H9 (cell line): Measurements from ENCODE around the gene HACE1. TPM values are rescaled to one million over a fixed set of nuclear protein-coding genes. Genes with fewer than 3 reads are reported as not detected.
A peak's percentile ranks its signal among the peaks of the same experiment; 100 is the strongest.

Experiments
- DNase-seq: peaks from one replicate; pipeline ENCODE4 v3.0.0-alpha.2; 2017
- H2AFZ ChIP-seq: one replicate; pipeline ENCODE4 v1.6.1; 2013; ENCODE audit warnings: mild to moderate bottlenecking, low read length, control low read depth, moderate library complexity
- H2AK5ac ChIP-seq: 2 replicates; pipeline ENCODE4 v1.6.1; 2013; ENCODE audit warnings: low read length, control low read depth, mixed read lengths; ENCODE audit not compliant: insufficient read length
- H2BK120ac ChIP-seq: one replicate; pipeline ENCODE4 v1.6.1; 2013; ENCODE audit warnings: low read depth, mild to moderate bottlenecking, low read length, control low read depth, inconsistent platforms; ENCODE audit not compliant: poor library complexity, severe bottlenecking
- H2BK12ac ChIP-seq: 2 replicates; pipeline ENCODE4 v1.6.1; 2013; ENCODE audit warnings: low read length, control low read depth, mixed read lengths, low read depth; ENCODE audit not compliant: insufficient read length
- H2BK15ac ChIP-seq: 2 replicates; pipeline ENCODE4 v1.6.1; 2013; ENCODE audit warnings: low read depth, low read length, control low read depth
- H2BK20ac ChIP-seq: one replicate; pipeline ENCODE4 v1.6.1; 2013; ENCODE audit warnings: low read depth, mild to moderate bottlenecking, low read length, control low read depth, inconsistent platforms; ENCODE audit not compliant: poor library complexity, severe bottlenecking
- H2BK5ac ChIP-seq: 2 replicates; pipeline ENCODE4 v1.6.1; 2013; ENCODE audit warnings: low read length, control low read depth, mixed read lengths; ENCODE audit not compliant: insufficient read length
- H3K14ac ChIP-seq: 2 replicates; pipeline ENCODE4 v1.6.1; 2013; ENCODE audit warnings: low read length, control low read depth; ENCODE audit not compliant: insufficient read depth
- H3K18ac ChIP-seq: 2 replicates; pipeline ENCODE4 v1.6.1; 2013; ENCODE audit warnings: low read depth, mild to moderate bottlenecking, mixed read lengths, low read length, control low read depth; ENCODE audit not compliant: insufficient read length
- H3K23ac ChIP-seq: 2 replicates; pipeline ENCODE4 v1.6.1; 2013; ENCODE audit warnings: low read length, control low read depth, mixed read lengths, low read depth; ENCODE audit not compliant: insufficient read length
- H3K23me2 ChIP-seq: 2 replicates; pipeline ENCODE4 v1.6.1; 2013; ENCODE audit warnings: low read depth, mild to moderate bottlenecking, mixed read lengths, low read length, control low read depth; ENCODE audit not compliant: insufficient read length, poor library complexity, severe bottlenecking
- H3K27ac ChIP-seq: 2 replicates; pipeline ENCODE4 v1.5.1; 2013; ENCODE audit warnings: low read length, control low read depth, mixed read lengths, low read depth; ENCODE audit not compliant: insufficient read length
- H3K27me3 ChIP-seq: 2 replicates; pipeline ENCODE4 v1.6.1; 2013; ENCODE audit warnings: low read length, control low read depth, inconsistent platforms; ENCODE audit not compliant: insufficient read depth
- H3K4ac ChIP-seq: 2 replicates; pipeline ENCODE4 v1.6.1; 2013; ENCODE audit warnings: low read depth, mild to moderate bottlenecking, control low read depth, inconsistent platforms, low read length, moderate library complexity
- H3K4me1 ChIP-seq: 2 replicates; pipeline ENCODE4 v1.6.1; 2013; ENCODE audit warnings: low read length, control low read depth, inconsistent platforms; ENCODE audit not compliant: insufficient read depth
- H3K4me2 ChIP-seq: 2 replicates; pipeline ENCODE4 v1.6.1; 2013; ENCODE audit warnings: low read length, control low read depth, mixed read lengths; ENCODE audit not compliant: insufficient read length, insufficient read depth
- H3K56ac ChIP-seq: 2 replicates; pipeline ENCODE4 v1.6.1; 2013; ENCODE audit warnings: low read depth, mild to moderate bottlenecking, mixed read lengths, low read length, control low read depth; ENCODE audit not compliant: insufficient read length
- H3K79me1 ChIP-seq: 2 replicates; pipeline ENCODE4 v1.6.1; 2013; ENCODE audit warnings: low read depth, mild to moderate bottlenecking, moderate library complexity, low read length, control low read depth, inconsistent platforms; ENCODE audit not compliant: insufficient read depth, poor library complexity, severe bottlenecking
- H3K79me2 ChIP-seq: 2 replicates; pipeline ENCODE4 v1.6.1; 2013; ENCODE audit warnings: low read length, control low read depth, inconsistent platforms; ENCODE audit not compliant: insufficient read depth
- H3K9ac ChIP-seq: 2 replicates; pipeline ENCODE4 v1.6.1; 2013; ENCODE audit warnings: low read length, control low read depth, mixed read lengths; ENCODE audit not compliant: insufficient read length; ENCODE audit errors: extremely low read depth
- H3K9me3 ChIP-seq: one replicate; pipeline ENCODE4 v1.6.1; 2013; ENCODE audit warnings: low read depth, low read length, inconsistent platforms; ENCODE audit not compliant: control insufficient read depth
- H3T11ph ChIP-seq: one replicate; pipeline ENCODE4 v1.6.1; 2013; ENCODE audit warnings: mild to moderate bottlenecking, low read length, control low read depth, inconsistent platforms
- H4K20me1 ChIP-seq: one replicate; pipeline ENCODE4 v1.6.1; 2013; ENCODE audit not compliant: control insufficient read depth, insufficient read length, insufficient read depth
- H4K5ac ChIP-seq: 2 replicates; pipeline ENCODE4 v1.6.1; 2013; ENCODE audit warnings: low read depth, mild to moderate bottlenecking, mixed read lengths, low read length, control low read depth; ENCODE audit not compliant: insufficient read length
- H4K8ac ChIP-seq: replicated peaks from 2 replicates; pipeline ENCODE4 v1.6.1; 2013; ENCODE audit warnings: low read length, control low read depth, mixed read lengths, low read depth; ENCODE audit not compliant: insufficient read length
- H4K91ac ChIP-seq: 2 replicates; pipeline ENCODE4 v1.6.1; 2013; ENCODE audit warnings: low read depth, mild to moderate bottlenecking, moderate library complexity, mixed read lengths, low read length, control low read depth; ENCODE audit not compliant: insufficient read length
- H3K27ac Mint-ChIP-seq, 3 experiments: 2 replicates in 2 of 3; 3 replicates in 1 of 3; pipeline ENCODE4 v1.8.0; 2020 to 2021; ENCODE audit warnings: mixed read lengths in 3 of 3, mild to moderate bottlenecking in 1 of 3, moderate library complexity in 1 of 3
- H3K27me3 Mint-ChIP-seq: 2 replicates; pipeline ENCODE4 v1.8.0; 2021; ENCODE audit warnings: low read depth, mild to moderate bottlenecking, moderate library complexity, mixed read lengths
- H3K36me3 Mint-ChIP-seq, 3 experiments: 2 replicates in 2 of 3; 3 replicates in 1 of 3; pipeline ENCODE4 v1.8.0; 2020 to 2021; ENCODE audit warnings: low read depth in 3 of 3, mixed read lengths in 3 of 3; ENCODE audit not compliant: insufficient read depth in 1 of 3
- H3K4me1 Mint-ChIP-seq, 2 experiments: 2 replicates each; pipeline ENCODE4 v1.8.0; 2020; ENCODE audit warnings: mixed read lengths in 2 of 2
- H3K4me3 Mint-ChIP-seq, 2 experiments: 2 replicates in 1 of 2; 3 replicates in 1 of 2; pipeline ENCODE4 v1.8.0; 2020 to 2021; ENCODE audit warnings: mild to moderate bottlenecking in 2 of 2, mixed read lengths in 2 of 2, moderate library complexity in 1 of 2
- H3K9me3 Mint-ChIP-seq, 2 experiments: 2 replicates in 1 of 2; 3 replicates in 1 of 2; pipeline ENCODE4 v1.8.0; 2020; ENCODE audit warnings: mild to moderate bottlenecking in 2 of 2, mixed read lengths in 2 of 2, moderate library complexity in 1 of 2
- CTCF ChIP-seq: fragments of 200-600 bp; sonication (generic); conservative IDR thresholded peaks from 3 replicates; pipeline ENCODE4 v1.8.0; 2021; ENCODE audit warnings: antibody characterized with exemption, mild to moderate bottlenecking
- WGBS: extraction: QIAGEN DNeasy Blood & Tissue Kit; methylation state at CpG from one replicate; pipeline ENCODE4 v1.1.7; 2013; ENCODE audit warnings: missing lambda C conversion rate, low lambda C conversion rate, mixed read lengths; ENCODE audit not compliant: insufficient read length; ENCODE audit errors: extremely low coverage; 5-methylcytosine and 5-hydroxymethylcytosine counted together
- total RNA-seq: library from RNA; stranded (reverse); gene quantifications from 2 replicates; pipeline ENCODE4 v1.2.1, GENCODE V29; 2021

Gene HACE1
- total RNA-seq, 1 experiment from 2014 or later, result 18.0 TPM

DNA sequence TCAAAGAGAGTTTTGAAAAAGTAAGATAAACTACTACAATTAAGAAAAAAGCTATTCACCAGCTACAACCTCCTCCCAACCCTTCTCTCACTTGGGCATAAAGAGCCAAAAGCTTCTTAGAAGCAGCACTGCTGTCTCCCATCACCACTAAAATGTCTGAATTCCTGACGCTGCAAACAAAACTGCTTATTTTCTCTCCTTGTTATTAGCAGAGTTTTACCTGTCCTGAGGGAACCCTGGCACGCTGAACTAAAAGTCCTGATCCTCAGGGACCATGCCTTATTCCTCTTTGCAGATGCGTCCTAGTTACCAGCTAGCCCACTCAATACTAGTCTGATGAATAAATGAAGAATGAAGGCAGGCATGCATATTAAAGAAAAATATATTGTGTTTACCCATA, 1.1 kb downstream of the HACE1 start:
- no peak overlapping the region for H3K56ac ChIP-seq
- peak overlapping the region; percentile 69 for H3K9ac ChIP-seq
- H2AFZ ChIP-seq, result no peak overlapping the region
- H3K9me3 ChIP-seq, result no peaks in the 10 kb centered on the region
- no peak overlapping the region for H2BK120ac ChIP-seq
- H3T11ph ChIP-seq, result no peak overlapping the region
- H3K79me2 ChIP-seq, result peaks cover 1% of the 10 kb centered on the region
- peak overlapping the region; percentile 99 for H3K4me2 ChIP-seq
- no peak overlapping the region for H3K27ac ChIP-seq
- H3K4me1 Mint-ChIP-seq, result peaks cover 15 to 16% of the 10 kb centered on the region in 2 experiments
- no peak overlapping the region for H2AK5ac ChIP-seq
- no CpG with 5 or more reads among the region's 3 CpGs for WGBS
- H3K23me2 ChIP-seq, result peaks cover 6% of the 10 kb centered on the region
- no peak overlapping the region for H2BK15ac ChIP-seq
- H2BK12ac ChIP-seq, result no peak overlapping the region
- H4K8ac ChIP-seq, result no peak overlapping the region
- H4K91ac ChIP-seq, result no peak overlapping the region
- no peak overlapping the region for H3K4ac ChIP-seq
- H3K27ac Mint-ChIP-seq, result peak overlapping the region; percentile 11 to 96 (median 26); a peak in 3 of 7 replicates
- H3K23ac ChIP-seq, result no peak overlapping the region
- no peaks in the 10 kb centered on the region for H3K27me3 ChIP-seq
- TF ChIP-seq CTCF, result no peak
- H3K9me3 Mint-ChIP-seq, result no peaks in the 10 kb centered on the region
- H3K79me1 ChIP-seq, result peaks cover 4% of the 10 kb centered on the region
- no peaks in the 10 kb centered on the region for H3K36me3 Mint-ChIP-seq
- no peak overlapping the region for H3K14ac ChIP-seq
- no peaks in the 10 kb centered on the region for H3K4me1 ChIP-seq
- no peak overlapping the region for H4K5ac ChIP-seq
- H4K20me1 ChIP-seq, result no peaks in the 10 kb centered on the region
- H3K27me3 Mint-ChIP-seq, result no peaks in the 10 kb centered on the region
- no peak overlapping the region for H3K18ac ChIP-seq
- H2BK20ac ChIP-seq, result no peak overlapping the region
- no peak overlapping the region for H2BK5ac ChIP-seq
- peak overlapping the region; percentile 92 to 99 for H3K4me3 Mint-ChIP-seq
- DNase-seq, result no peak
